PC-9 (cell line): ENCODE results near the gene VPS9D1. TPM values are rescaled to one million over a fixed set of nuclear protein-coding genes. Genes with fewer than 3 reads are reported as not detected.

ENCODE experiments used
- Bru-seq: library from RNA; stranded (reverse); fragments of 400-500 nt; gene quantifications from one replicate; lab custom pipeline; 2021; lab: Mats Ljungman, UMichigan
- BruChase-seq, 2 experiments: library from RNA; stranded (reverse); fragments of 400-500 nt; gene quantifications; one replicate each; lab custom pipeline; 2021; lab: Mats Ljungman, UMichigan
- BruUV-seq: library from RNA; stranded (reverse); fragments of 400-500 nt; replicated peaks from 2 replicates; lab custom pipeline; 2021; lab: Mats Ljungman, UMichigan
- CTCF ChIA-PET: fragments of 300-600 bp; sonication (Branson Sonifier 250); formaldehyde crosslinking; loops from one replicate; lab custom pipeline; 2022; ENCODE audit warnings: antibody characterized with exemption; lab: Charles Lee
- POLR2A ChIA-PET: fragments of 300-600 bp; sonication (Branson Sonifier 250); formaldehyde crosslinking; loops from one replicate; lab custom pipeline; 2022; ENCODE audit warnings: antibody characterized with exemption; ENCODE audit not compliant: unreplicated experiment; lab: Charles Lee
- DNase-seq, 2 experiments: peaks; one replicate each; pipeline versions ENCODE4 v3.0.0 to v3.0.0-alpha.2; 2015 to 2022; ENCODE audit warnings: mixed read lengths in 1 of 2
- H2AFZ ChIP-seq: fragments of 200-600 bp; sonication (generic); 2 replicates; pipeline ENCODE4 v1.8.1; 2017; ENCODE audit warnings: antibody characterized with exemption
- H3F3A ChIP-seq: fragments of 200-600 bp; sonication (generic); 2 replicates; pipeline ENCODE4 v1.8.1; 2017; ENCODE audit warnings: antibody characterized with exemption, mild to moderate bottlenecking, low read depth; ENCODE audit not compliant: insufficient read depth
- H3K27ac ChIP-seq: fragments of 200-600 bp; sonication (generic); 2 replicates; pipeline ENCODE4 v1.6.1; 2016; ENCODE audit warnings: mixed run types
- H3K27me3 ChIP-seq: fragments of 200-600 bp; sonication (generic); 2 replicates; pipeline ENCODE4 v1.6.1; 2016; ENCODE audit warnings: low read depth, mixed run types; ENCODE audit not compliant: insufficient read depth
- H3K36me3 ChIP-seq: fragments of 200-600 bp; sonication (generic); 2 replicates; pipeline ENCODE4 v1.6.1; 2016; ENCODE audit warnings: low read depth, mixed run types
- H3K4me1 ChIP-seq: fragments of 200-600 bp; sonication (generic); replicated peaks from 2 replicates; pipeline ENCODE4 v1.6.1; 2016; ENCODE audit warnings: mixed run types; ENCODE audit not compliant: insufficient read depth
- H3K4me2 ChIP-seq: fragments of 200-600 bp; sonication (generic); 2 replicates; pipeline ENCODE4 v1.6.1; 2017; ENCODE audit warnings: mixed run types
- H3K4me3 ChIP-seq: fragments of 200-600 bp; sonication (generic); 2 replicates; pipeline ENCODE4 v1.6.1; 2016; ENCODE audit warnings: mixed run types
- H3K79me2 ChIP-seq: fragments of 200-600 bp; sonication (generic); 2 replicates; pipeline ENCODE4 v1.6.1; 2017; ENCODE audit warnings: low read depth, mixed run types
- H3K9me2 ChIP-seq: fragments of 200-600 bp; sonication (generic); 2 replicates; pipeline ENCODE4 v1.8.1; 2017; ENCODE audit warnings: mild to moderate bottlenecking; ENCODE audit not compliant: insufficient read depth
- H3K9me3 ChIP-seq: fragments of 200-600 bp; sonication (generic); 2 replicates; pipeline ENCODE4 v1.8.1; 2016; ENCODE audit warnings: low read depth; ENCODE audit not compliant: insufficient read depth
- H4K20me1 ChIP-seq: fragments of 200-600 bp; sonication (generic); 2 replicates; pipeline ENCODE4 v1.8.1; 2017; ENCODE audit not compliant: insufficient read depth
- CTCF ChIP-seq: fragments of 200-600 bp; sonication (generic); conservative IDR thresholded peaks from 2 replicates; pipeline ENCODE4 v1.6.1; 2017; ENCODE audit warnings: mixed run types, antibody characterized with exemption, mild to moderate bottlenecking, moderate library complexity
- EZH2 ChIP-seq: fragments of 200-600 bp; sonication (generic); IDR thresholded peaks from 2 replicates; pipeline ENCODE4 v1.8.0; 2017; ENCODE audit warnings: antibody characterized with exemption, low read depth
- intact Hi-C: fragments of 100-400 bp; cut with micrococcal nuclease; formaldehyde crosslinking; loops from one replicate; pipeline ENCODE4 v1.10.0; 2022; ENCODE audit not compliant: unreplicated experiment
- long read RNA-seq: library from polyadenylated mRNA; stranded (forward); transcript quantifications from one replicate; pipeline ENCODE4 v2.0.0, GENCODE V29; 2022
- total RNA-seq: library from RNA; stranded (reverse); gene quantifications from 2 replicates; pipeline ENCODE4 v1.2.3, GENCODE V29; 2021

Gene VPS9D1
- 15.2 and 20.4 TPM in 2 replicates for total RNA-seq
- Bru-seq, nascent RNA = percentile 48 among the genes with signal in this experiment
- percentile 55 among the genes with signal in this experiment for BruChase-seq, experiment 1, labeled RNA remaining after a 2-hour chase
- BruChase-seq, experiment 2, labeled RNA remaining after a 6-hour chase = percentile 71 among the genes with signal in this experiment
- long read RNA-seq, partial matches to known transcripts = 6 of 11 reads
- long read RNA-seq, other reads (novel, unspliced or antisense) = 5 of 11 reads

GRCh38 chr16:89720813-89721545 lies at the start of gene VPS9D1, which contains the start of gene ZNF276:
TSS of gene VPS9D1 (minus strand) at chr16:89720898. CDS start at chr16:89720861, 37 bp downstream.
TSS of gene ZNF276 (plus strand) at chr16:89721537. CDS start at chr16:89721641, 104 bp downstream.
- intact Hi-C loops = loop anchor here (1.0 kb wide), 1 partner anchor 9 kb away; no protein-coding TSS in a partner anchor
- H3K36me3 ChIP-seq = no peaks in the 10 kb centered on the region
- H2AFZ ChIP-seq = peak within 1 kb of the TSS; percentile 71
- H3K4me3 ChIP-seq = peak within 1 kb of the TSS; percentile 93
- no peaks in the 10 kb centered on the region for H3K9me3 ChIP-seq
- no TSS peak for BruUV-seq
- TF ChIP-seq CTCF = no peak
- no peak for TF ChIP-seq EZH2
- ChIA-PET POLR2A (interaction anchor here (0.6 kb wide), 1 partner anchor 15 kb away, joined by 6 read pairs; no protein-coding TSS in a partner anchor), CTCF (interaction anchor here (1.1 kb wide), 1 partner anchor 21 kb away, joined by 3 read pairs; no protein-coding TSS in a partner anchor)
- no peaks in the 10 kb centered on the region for H3K9me2 ChIP-seq
- H3K4me1 ChIP-seq = peaks cover 29% of the 10 kb centered on the region
- H3K4me2 ChIP-seq = peak within 1 kb of the TSS; percentile 95
- peaks cover 22% of the 10 kb centered on the region for H4K20me1 ChIP-seq
- H3K27ac ChIP-seq = peak within 1 kb of the TSS; percentile 91
- DNase-seq = peak; percentile 66 to 91
- no peaks in the 10 kb centered on the region for H3K27me3 ChIP-seq
- H3F3A ChIP-seq = peaks cover 58% of the 10 kb centered on the region
- H3K79me2 ChIP-seq = peaks cover 25% of the 10 kb centered on the region

GRCh38 chr16:89770367-89770766 lies 49.7 kb upstream of the VPS9D1 start:
- CTCF ChIA-PET = interaction anchor here (0.6 kb wide), 1 partner anchor 90 kb away, joined by 8 read pairs; no protein-coding TSS in a partner anchor
- 0 out of 2 replicates have a peak, but pooled peaks cover 11% of the 10 kb centered on the region for H3K36me3 ChIP-seq

GRCh38 chr16:89765292-89765830 lies 44.7 kb upstream of the VPS9D1 start:
- no peak overlapping the region for H3K4me3 ChIP-seq
- no peaks in the 10 kb centered on the region for H3K9me2 ChIP-seq
- H2AFZ ChIP-seq = no peak overlapping the region
- 0 out of 2 replicates have a peak, but pooled peaks cover 11% of the 10 kb centered on the region for H3K36me3 ChIP-seq
- intact Hi-C loops = no loop called here
- H3K9me3 ChIP-seq = no peaks in the 10 kb centered on the region
- no peaks in the 10 kb centered on the region for H4K20me1 ChIP-seq
- H3K4me1 ChIP-seq = no peaks in the 10 kb centered on the region
- H3K27ac ChIP-seq = no peak overlapping the region
- TF ChIP-seq EZH2 (no peak), CTCF (no peak)
- no peaks in the 10 kb centered on the region for H3K79me2 ChIP-seq
- ChIA-PET CTCF (interaction anchor here (0.6 kb wide), 1 partner anchor 29 kb away, joined by 3 read pairs; no protein-coding TSS in a partner anchor), POLR2A (no interaction called here)
- H3K4me2 ChIP-seq = no peak overlapping the region
- no TSS peak for BruUV-seq
- H3K27me3 ChIP-seq = no peaks in the 10 kb centered on the region
- no peak for DNase-seq
- H3F3A ChIP-seq = no peaks in the 10 kb centered on the region; the same call in 1 of the 2 replicates

More at GRCh38 chr16:89770367-89770766, 49.7 kb upstream of the VPS9D1 start:
- Histone ChIP-seq H3K27ac (no peak overlapping the region), H3K4me3 (no peak overlapping the region), H3K9me2 (no peaks in the 10 kb centered on the region), H3K4me1 (no peaks in the 10 kb centered on the region), H3K27me3 (no peaks in the 10 kb centered on the region), H3K79me2 (no peaks in the 10 kb centered on the region), H2AFZ (no peak overlapping the region), H3F3A (no peaks in the 10 kb centered on the region; the same call in 1 of the 2 replicates), H4K20me1 (no peaks in the 10 kb centered on the region), H3K9me3 (no peaks in the 10 kb centered on the region), H3K4me2 (no peak overlapping the region)
- DNase-seq = no peak
- intact Hi-C loops = no loop called here
- BruUV-seq = no TSS peak
- TF ChIP-seq EZH2 = no peak
- POLR2A ChIA-PET = interaction anchor here (0.6 kb wide), 1 partner anchor 89 kb away, joined by 4 read pairs; no protein-coding TSS in a partner anchor
